ENCODE data around the gene FAM221A. TPM values are rescaled to one million over a fixed set of nuclear protein-coding genes. Genes with fewer than 3 reads are reported as not detected.

FAM221A gene
- 10 to 100 TPM; 11.1 to 18.5 TPM for total RNA-seq

- intact Hi-C loops (cut with DNase I): no loop called here
- peak within 1 kb of the TSS; percentile 82 to 88 for H3K9ac ChIP-seq (ENCODE audit: low read depth in 2 of 2, low read length in 2 of 2)
Observed at GRCh38 chr7:23679898-23680413, at the start of gene FAM221A. Gene FAM221A, plus strand, starts transcription at chr7:23680199. Its CDS starts 20 bp downstream, at chr7:23680219.

GRCh38 chr7:23633417-23633816 lies 46.6 kb upstream of the FAM221A start:
- Histone ChIP-seq H3K9me3 (no peaks in the 10 kb centered on the region), H3K4me1 (no peaks in the 10 kb centered on the region), H3K4me3 (no peak overlapping the region), H3K9ac (ENCODE audit: low read depth in 2 of 2, low read length in 2 of 2) (no peak overlapping the region), H3K27me3 (no peaks in the 10 kb centered on the region), H3K36me3 (no peaks in the 10 kb centered on the region), H3K27ac (no peak overlapping the region)
- TF ChIP-seq, protein P1, sequence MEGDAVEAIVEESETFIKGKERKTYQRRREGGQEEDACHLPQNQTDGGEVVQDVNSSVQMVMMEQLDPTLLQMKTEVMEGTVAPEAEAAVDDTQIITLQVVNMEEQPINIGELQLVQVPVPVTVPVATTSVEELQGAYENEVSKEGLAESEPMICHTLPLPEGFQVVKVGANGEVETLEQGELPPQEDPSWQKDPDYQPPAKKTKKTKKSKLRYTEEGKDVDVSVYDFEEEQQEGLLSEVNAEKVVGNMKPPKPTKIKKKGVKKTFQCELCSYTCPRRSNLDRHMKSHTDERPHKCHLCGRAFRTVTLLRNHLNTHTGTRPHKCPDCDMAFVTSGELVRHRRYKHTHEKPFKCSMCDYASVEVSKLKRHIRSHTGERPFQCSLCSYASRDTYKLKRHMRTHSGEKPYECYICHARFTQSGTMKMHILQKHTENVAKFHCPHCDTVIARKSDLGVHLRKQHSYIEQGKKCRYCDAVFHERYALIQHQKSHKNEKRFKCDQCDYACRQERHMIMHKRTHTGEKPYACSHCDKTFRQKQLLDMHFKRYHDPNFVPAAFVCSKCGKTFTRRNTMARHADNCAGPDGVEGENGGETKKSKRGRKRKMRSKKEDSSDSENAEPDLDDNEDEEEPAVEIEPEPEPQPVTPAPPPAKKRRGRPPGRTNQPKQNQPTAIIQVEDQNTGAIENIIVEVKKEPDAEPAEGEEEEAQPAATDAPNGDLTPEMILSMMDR (IDR thresholded peaks at IDR 0.05): no peak
- DNase-seq: no peak
- intact Hi-C loops (cut with DNase I): no loop called here

More at GRCh38 chr7:23679898-23680413, at the start of gene FAM221A:
- Histone ChIP-seq H3K27ac (peak within 1 kb of the TSS; percentile 88), H3K27me3 (no peaks in the 10 kb centered on the region), H3K4me1 (no peaks in the 10 kb centered on the region), H3K4me3 (peak within 1 kb of the TSS; percentile 84), H3K9me3 (no peaks in the 10 kb centered on the region), H3K36me3 (no peaks in the 10 kb centered on the region)
- DNase-seq: peak; percentile 93
- TF ChIP-seq, protein P1 (IDR thresholded peaks at IDR 0.05): peak; percentile 72

DNA sequence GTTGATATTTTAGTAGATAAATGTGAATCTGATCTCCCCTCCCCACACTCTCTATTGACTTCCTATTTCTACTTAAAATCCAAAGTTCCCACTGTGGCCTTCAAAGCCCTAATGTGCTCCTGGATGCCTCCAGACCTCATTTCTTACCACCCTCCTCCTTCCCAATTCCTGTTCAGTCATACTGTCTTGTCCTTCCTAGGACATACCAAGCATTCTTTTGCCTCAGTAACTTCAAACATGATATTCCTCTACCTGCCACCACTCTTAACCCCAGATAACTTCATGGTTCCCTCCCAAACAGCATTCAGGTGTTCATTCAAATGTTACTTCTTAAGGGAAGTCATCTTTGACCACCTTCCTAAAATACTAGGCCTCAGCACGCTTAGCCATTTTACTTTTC lies 34.2 kb upstream of the FAM221A start:
- no peak for DNase-seq
- H3K4me1 ChIP-seq: no peaks in the 10 kb centered on the region
- no peak overlapping the region for H3K4me3 ChIP-seq
- no peaks in the 10 kb centered on the region for H3K36me3 ChIP-seq
- H3K9ac ChIP-seq (ENCODE audit: low read depth in 2 of 2, low read length in 2 of 2): no peak overlapping the region
- intact Hi-C loops (cut with DNase I): no loop called here
- no peaks in the 10 kb centered on the region for H3K9me3 ChIP-seq
- H3K27ac ChIP-seq: no peak overlapping the region
- TF ChIP-seq, protein P1 (IDR thresholded peaks at IDR 0.05): no peak
- H3K27me3 ChIP-seq: no peaks in the 10 kb centered on the region

- H3K27ac ChIP-seq: no peak overlapping the region
- no peak for DNase-seq
- H3K4me1 ChIP-seq: no peaks in the 10 kb centered on the region
- H3K27me3 ChIP-seq: no peaks in the 10 kb centered on the region
- peaks cover 6% of the 10 kb centered on the region for H3K9me3 ChIP-seq
- TF ChIP-seq, protein P1 (IDR thresholded peaks at IDR 0.05): no peak
- intact Hi-C loops (cut with DNase I): loop anchor here (10.0 kb wide), 1 partner anchor 61 kb away; the partner anchor contains the start of gene STK31
- H3K9ac ChIP-seq (ENCODE audit: low read depth in 2 of 2, low read length in 2 of 2): no peak overlapping the region
- H3K4me3 ChIP-seq: no peak overlapping the region
- no peaks in the 10 kb centered on the region for H3K36me3 ChIP-seq
Observed at GRCh38 chr7:23653942-23654341, 26.1 kb upstream of the FAM221A start.

DNA sequence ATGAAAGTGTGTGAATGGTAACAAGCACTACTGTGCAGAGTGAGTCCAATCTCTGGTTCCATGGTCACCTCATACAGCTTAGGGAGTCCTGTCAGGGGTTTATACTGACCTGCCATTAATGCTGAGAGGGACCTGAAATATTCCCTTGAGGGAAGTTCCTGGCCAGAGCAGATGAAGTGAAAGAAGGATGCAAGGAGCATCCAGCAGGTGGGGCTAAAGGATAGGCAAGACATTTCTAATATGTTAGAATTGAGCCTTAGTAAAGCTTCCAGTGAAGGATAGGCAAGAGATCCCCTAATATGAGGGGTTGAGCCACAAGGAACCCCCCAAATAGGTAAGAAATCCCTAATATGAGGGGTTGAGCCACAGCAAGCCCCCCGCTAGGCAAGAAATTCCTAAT lies 25.5 kb upstream of the FAM221A start:
- Histone ChIP-seq H3K4me3 (no peak overlapping the region), H3K4me1 (no peaks in the 10 kb centered on the region), H3K9ac (ENCODE audit: low read depth in 2 of 2, low read length in 2 of 2) (no peak overlapping the region), H3K27me3 (no peaks in the 10 kb centered on the region), H3K9me3 (peaks cover 6% of the 10 kb centered on the region), H3K27ac (no peak overlapping the region), H3K36me3 (no peaks in the 10 kb centered on the region)
- DNase-seq: peak; percentile 40
- intact Hi-C loops (cut with DNase I): loop anchor here (10.0 kb wide), 1 partner anchor 60 kb away; the partner anchor contains the start of gene STK31
- TF ChIP-seq, protein P1 (IDR thresholded peaks at IDR 0.05): peak; percentile 49

Measured in colonic mucosa (tissue), 4 donors.